ENCODE measurements around the gene KSR2.

- TF ChIP-seq CTCF (IDR thresholded peaks at IDR 0.05) (no peak), EZH2 (IDR thresholded peaks at IDR 0.05) (no peak), EZH2phosphoT487 (IDR thresholded peaks at IDR 0.05) (no peak)
Observed at GRCh38 chr12:117972301-117972700, 3.5 kb upstream of the KSR2 start.
